H1 (cell line): ENCODE data around the gene PSMA5. TPM values are rescaled to one million over a fixed set of nuclear protein-coding genes. Genes with fewer than 3 reads are reported as not detected.

Experiments used
- CTCF ChIA-PET: fragments of 300-600 bp; sonication (Branson Sonifier 250); formaldehyde crosslinking; loops from one replicate; lab custom pipeline; 2021; ENCODE audit not compliant: partially characterized antibody; lab: Charles Lee
- POLR2A ChIA-PET: fragments of 300-600 bp; sonication (Branson Sonifier 250); formaldehyde crosslinking; loops from one replicate; lab custom pipeline; 2021; ENCODE audit warnings: inconsistent platforms; ENCODE audit not compliant: partially characterized antibody; lab: Charles Lee
- DNase-seq, 2 experiments: peaks; one replicate each; pipeline versions ENCODE4 v3.0.0 to v3.0.0-alpha.2; 2010 to 2022; ENCODE audit warnings: low spot score in 2 of 2, low read depth in 1 of 2, mixed read lengths in 1 of 2
- FAIRE-seq: peaks from 2 replicates; lab custom pipeline; 2011; peaks lifted over from hg19 to GRCh38; lab: Jason Lieb, UNC
- H2AFZ ChIP-seq: 2 replicates; pipeline ENCODE4 v1.8.1; 2012; ENCODE audit warnings: low read length, inconsistent platforms
- H2AK5ac ChIP-seq: 2 replicates; pipeline ENCODE4 v1.6.1; 2013; ENCODE audit warnings: low read depth, low read length
- H2BK120ac ChIP-seq: replicated peaks from 2 replicates; pipeline ENCODE3; 2013; ENCODE audit warnings: low read depth, low read length, inconsistent platforms
- H2BK12ac ChIP-seq: 2 replicates; pipeline ENCODE4 v1.6.1; 2013; ENCODE audit warnings: low read depth, low read length
- H2BK15ac ChIP-seq: 2 replicates; pipeline ENCODE4 v1.6.1; 2013; ENCODE audit warnings: low read length
- H2BK20ac ChIP-seq: 2 replicates; pipeline ENCODE4 v1.6.1; 2013; ENCODE audit warnings: low read length
- H2BK5ac ChIP-seq: 2 replicates; pipeline ENCODE4 v1.6.1; 2013; ENCODE audit warnings: low read depth, low read length
- H3K14ac ChIP-seq: 2 replicates; pipeline ENCODE4 v1.6.1; 2013; ENCODE audit warnings: inconsistent platforms; ENCODE audit not compliant: insufficient read length
- H3K18ac ChIP-seq: 2 replicates; pipeline ENCODE4 v1.6.1; 2013; ENCODE audit warnings: low read length; ENCODE audit errors: extremely low read depth
- H3K23ac ChIP-seq: 2 replicates; pipeline ENCODE4 v1.6.1; 2013; ENCODE audit warnings: inconsistent platforms; ENCODE audit not compliant: insufficient read length
- H3K23me2 ChIP-seq: 2 replicates; pipeline ENCODE4 v1.6.1; 2013; ENCODE audit warnings: low read depth, low read length
- H3K27ac ChIP-seq: 2 replicates; pipeline ENCODE4 v1.6.1; 2011; ENCODE audit warnings: low read depth, low read length, inconsistent platforms
- H3K27me3 ChIP-seq, 4 experiments: replicated peaks in 1 of 4; 1 replicate in 1 of 4; 2 replicates in 3 of 4; pipeline versions ENCODE4 v1.6.1 to v1.8.1; 2011 to 2013; ENCODE audit warnings: low read length in 3 of 4, mild to moderate bottlenecking in 3 of 4, inconsistent platforms in 2 of 4, mixed read lengths in 2 of 4, moderate library complexity in 1 of 4; ENCODE audit not compliant: control insufficient read depth in 3 of 4, insufficient read depth in 3 of 4; ENCODE audit errors: extremely low read depth in 1 of 4
- H3K36me3 ChIP-seq, 4 experiments: 2 replicates each; pipeline versions ENCODE4 v1.6.1 to v1.8.1; 2011 to 2013; ENCODE audit warnings: mild to moderate bottlenecking in 4 of 4, low read length in 3 of 4, moderate library complexity in 2 of 4, control low read depth in 1 of 4, inconsistent platforms in 1 of 4; ENCODE audit not compliant: insufficient read depth in 4 of 4, control insufficient read depth in 2 of 4
- H3K4ac ChIP-seq: replicated peaks from 2 replicates; pipeline ENCODE3; 2013; ENCODE audit warnings: low read length, low read depth, mixed read lengths, inconsistent platforms; ENCODE audit not compliant: insufficient read length
- H3K4me1 ChIP-seq, 4 experiments: replicated peaks in 1 of 4; 1 replicate in 1 of 4; 2 replicates in 3 of 4; pipeline versions ENCODE4 v1.6.1 to v1.8.1; 2011 to 2013; ENCODE audit warnings: low read length in 3 of 4, inconsistent platforms in 2 of 4, mixed read lengths in 1 of 4; ENCODE audit not compliant: insufficient read depth in 4 of 4, control insufficient read depth in 3 of 4
- H3K4me2 ChIP-seq, 2 experiments: 2 replicates each; pipeline versions ENCODE4 v1.6.1 to v1.8.1; 2011 to 2013; ENCODE audit warnings: low read depth in 2 of 2, low read length in 2 of 2, control low read depth in 1 of 2, inconsistent platforms in 1 of 2, mild to moderate bottlenecking in 1 of 2; ENCODE audit not compliant: insufficient read depth in 1 of 2
- H3K4me3 ChIP-seq, 4 experiments: fragments of 200-600, 300-600 bp in 1 of 4; sonication (generic), shearing (Covaris generic), sonication (Bioruptor Twin) in 1 of 4; 2 replicates each; pipeline versions ENCODE4 v1.5.1 to v1.8.1; 2011 to 2016; ENCODE audit warnings: low read length in 4 of 4, low read depth in 3 of 4, control low read depth in 2 of 4, inconsistent platforms in 2 of 4, mild to moderate bottlenecking in 2 of 4, mixed read lengths in 1 of 4, moderate library complexity in 1 of 4; ENCODE audit not compliant: insufficient read depth in 2 of 4; ENCODE audit errors: extremely low read depth in 1 of 4
- H3K56ac ChIP-seq: replicated peaks from 2 replicates; pipeline ENCODE3; 2013; ENCODE audit warnings: low read depth, mild to moderate bottlenecking, mixed read lengths, low read length, inconsistent platforms; ENCODE audit not compliant: insufficient read length
- H3K79me1 ChIP-seq: 2 replicates; pipeline ENCODE4 v1.6.1; 2013; ENCODE audit warnings: low read depth, low read length, control low read depth
- H3K79me2 ChIP-seq, 2 experiments: 2 replicates each; pipeline versions ENCODE4 v1.6.1 to v1.8.1; 2012 to 2013; ENCODE audit warnings: low read length in 2 of 2, mild to moderate bottlenecking in 2 of 2, inconsistent platforms in 1 of 2; ENCODE audit not compliant: insufficient read depth in 2 of 2, control insufficient read depth in 1 of 2
- H3K9ac ChIP-seq, 4 experiments: replicated peaks in 1 of 4; 1 replicate in 1 of 4; 2 replicates in 3 of 4; pipeline versions ENCODE4 v1.6.1 to v1.8.1; 2011 to 2013; ENCODE audit warnings: low read depth in 3 of 4, low read length in 3 of 4, control low read depth in 2 of 4, mild to moderate bottlenecking in 2 of 4, moderate library complexity in 2 of 4, inconsistent platforms in 1 of 4; ENCODE audit errors: extremely low read depth in 1 of 4
- H3K9me3 ChIP-seq, 2 experiments: 2 replicates each; pipeline versions ENCODE4 v1.6.1 to v1.8.1; 2012 to 2013; ENCODE audit warnings: mild to moderate bottlenecking in 2 of 2, moderate library complexity in 2 of 2, control low read depth in 1 of 2, inconsistent platforms in 1 of 2, low read depth in 1 of 2, low read length in 1 of 2, mixed read lengths in 1 of 2; ENCODE audit not compliant: insufficient read depth in 2 of 2
- H4K20me1 ChIP-seq, 2 experiments: replicated peaks in 1 of 2; 2 replicates each; pipeline versions ENCODE3 to v1.8.1; 2011 to 2013; ENCODE audit warnings: inconsistent platforms in 2 of 2, low read length in 2 of 2, mild to moderate bottlenecking in 1 of 2; ENCODE audit not compliant: insufficient read depth in 2 of 2, control insufficient read depth in 1 of 2
- H4K5ac ChIP-seq: 2 replicates; pipeline ENCODE4 v1.6.1; 2013; ENCODE audit warnings: low read length, low read depth, mixed read lengths, inconsistent platforms; ENCODE audit not compliant: insufficient read length
- H4K8ac ChIP-seq: 2 replicates; pipeline ENCODE4 v1.8.0; 2013; ENCODE audit warnings: mild to moderate bottlenecking, moderate library complexity, low read length, inconsistent platforms; ENCODE audit not compliant: insufficient read depth; ENCODE audit errors: extremely low read depth
- H4K91ac ChIP-seq: replicated peaks from 2 replicates; pipeline ENCODE3; 2013; ENCODE audit warnings: low read length, mixed read lengths, inconsistent platforms; ENCODE audit not compliant: insufficient read length
- BCL11A ChIP-seq, 2 experiments: IDR thresholded peaks; one replicate each; pipeline ENCODE4 v1.6.1; 2011; ENCODE audit warnings: low read depth in 2 of 2, low read length in 2 of 2, mild to moderate bottlenecking in 2 of 2
- CBX8 ChIP-seq: fragments of 300-800, 300-1000 bp; sonication (generic); IDR thresholded peaks from 2 replicates; pipeline ENCODE4 v1.7.1; 2016; ENCODE audit warnings: low read depth, low read length, borderline replicate concordance
- CHD2 ChIP-seq: IDR thresholded peaks from 2 replicates; pipeline ENCODE4 v1.6.1; 2012; ENCODE audit warnings: low read length, improper control_type of control experiment
- CREB1 ChIP-seq: IDR thresholded peaks from 2 replicates; pipeline ENCODE4 v1.6.1; 2012; ENCODE audit warnings: inconsistent platforms
- E2F6 ChIP-seq: IDR thresholded peaks from 2 replicates; pipeline ENCODE4 v1.6.1; 2012; ENCODE audit warnings: inconsistent platforms
- JUN ChIP-seq: IDR thresholded peaks from 2 replicates; pipeline ENCODE4 v1.6.1; 2011; ENCODE audit warnings: low read depth, mild to moderate bottlenecking, improper control_type of control experiment, low read length
- JUND ChIP-seq: IDR thresholded peaks from 2 replicates; pipeline ENCODE4 v1.6.1; 2011; ENCODE audit warnings: mild to moderate bottlenecking, improper control_type of control experiment, low read length
- KDM5A ChIP-seq: fragments of 200-600 bp; IDR thresholded peaks from 2 replicates; pipeline ENCODE4 v1.7.1; 2012; ENCODE audit warnings: mild to moderate bottlenecking, low read length, inconsistent platforms, mixed read lengths
- PHF8 ChIP-seq: fragments of 200-600 bp; sonication (generic); conservative IDR thresholded peaks from 2 replicates; pipeline ENCODE4 v1.7.1; 2012; ENCODE audit warnings: low read depth, mild to moderate bottlenecking, inconsistent platforms, low read length, moderate library complexity
- POLR2A ChIP-seq, 2 experiments: IDR thresholded peaks; 1 replicate in 1 of 2; 2 replicates in 1 of 2; pipeline ENCODE4 v1.6.1; 2011; ENCODE audit warnings: low read depth in 2 of 2, low read length in 2 of 2, mild to moderate bottlenecking in 2 of 2; ENCODE audit errors: control extremely low read depth in 1 of 2
- POU5F1 ChIP-seq: IDR thresholded peaks from 2 replicates; pipeline ENCODE4 v1.6.1; 2011; ENCODE audit warnings: low read depth, mild to moderate bottlenecking, low read length, moderate library complexity
- SIN3A ChIP-seq, 2 experiments: IDR thresholded peaks in 1 of 2; conservative IDR thresholded peaks in 1 of 2; 2 replicates each; pipeline ENCODE4 v1.6.1; 2011 to 2012; ENCODE audit warnings: low read length in 2 of 2, improper control_type of control experiment in 1 of 2, low read depth in 1 of 2, mild to moderate bottlenecking in 1 of 2
- TEAD4 ChIP-seq: IDR thresholded peaks from 2 replicates; pipeline ENCODE4 v1.6.1; 2012; ENCODE audit warnings: low read depth, low read length, inconsistent platforms, mixed read lengths
- WGBS, 2 experiments: shearing (Covaris generic) in 1 of 2; methylation state at CpG; one replicate each; pipeline versions ENCODE4 v1.1.6 to v1.1.7; 2013 to 2015; ENCODE audit warnings: low lambda C conversion rate in 2 of 2, mixed read lengths in 2 of 2, inconsistent platforms in 1 of 2, low coverage in 1 of 2, missing lambda C conversion rate in 1 of 2; ENCODE audit not compliant: insufficient replicate concordance in 2 of 2, insufficient coverage in 1 of 2, insufficient read length in 1 of 2; ENCODE audit errors: extremely low coverage in 1 of 2, missing lambda C conversion rate in 1 of 2; 5-methylcytosine and 5-hydroxymethylcytosine counted together
- polyA plus RNA-seq, 7 experiments: library from polyadenylated mRNA; depleted of rRNA in 3 of 7; stranded (reverse) in 5 of 7; unstranded in 2 of 7; fragments of >200 nt in 5 of 7; fragments of 200-250 nt in 2 of 7; gene quantifications; 1 replicate in 5 of 7; 2 replicates in 1 of 7; 4 replicates in 1 of 7; pipeline versions ENCODE4 v1.2.1 to v1.2.3, GENCODE V29; 2011 to 2013; ENCODE audit warnings: missing spikeins in 2 of 7, mixed read lengths in 2 of 7
- total RNA-seq: library from RNA; stranded (reverse); fragmentation: NEBNext Ultra II Directional; extraction: Animal tissue kit (Norgen Biotek cat#: 25700); gene quantifications from 2 replicates; pipeline ENCODE4 v1.2.1, GENCODE V29; 2021

PSMA5 gene
- total and polyA plus RNA-seq, 2 of the 8 experiments (the other 6 are each of a cell fraction or from before 2014, with no cell fraction given), result 140 to 166 TPM

- Histone ChIP-seq H4K5ac (no peak overlapping the region), H2AK5ac (no peak overlapping the region), H2BK5ac (no peak overlapping the region), H3K18ac (no peak overlapping the region), H3K9me3 (no peaks in the 10 kb centered on the region), H3K79me2 (peaks cover 0 to 8% of the 10 kb centered on the region in 2 experiments; a peak in 3 of 4 replicates), H2BK20ac (no peak overlapping the region), H4K20me1 (no peaks in the 10 kb centered on the region), H3K4ac (no peak overlapping the region), H3K27me3 (no peaks in the 10 kb centered on the region), H3K36me3 (peaks cover 0 to 22% (median 4%) of the 10 kb centered on the region in 4 experiments; a peak in 4 of 8 replicates), H3K14ac (no peak overlapping the region), H3K4me2 (no peak overlapping the region), H3K79me1 (peaks cover 2% of the 10 kb centered on the region; the same call in 1 of the 2 replicates), H3K4me3 (no peak overlapping the region), H2BK15ac (no peak overlapping the region), H4K91ac (no peak overlapping the region), H2BK120ac (no peak overlapping the region), H2AFZ (no peak overlapping the region), H2BK12ac (no peak overlapping the region), H3K27ac (no peak overlapping the region), H3K56ac (no peak overlapping the region), H3K9ac (no peak overlapping the region), H3K4me1 (peaks cover 0 to 2% (median under 1%) of the 10 kb centered on the region in 4 experiments; a peak in 3 of 7 replicates), H3K23me2 (no peaks in the 10 kb centered on the region; the same call in 1 of the 2 replicates), H3K23ac (no peak overlapping the region), H4K8ac (no peak overlapping the region)
- DNase-seq, result no peak
- CTCF ChIA-PET, result interaction anchor here (1.2 to 1.8 kb wide), 2 partner anchors 32 to 166 kb away, joined by 3 to 5 read pairs; partner anchors contain the start of gene SORT1
- POLR2A ChIA-PET, result interaction anchor here (1.2 to 1.7 kb wide), 2 partner anchors 32 to 61 kb away, joined by 3 to 4 read pairs; partner anchors contain the start of genes PSMA5 and SORT1
- FAIRE-seq, result no peak
- WGBS, 2 experiments, result 89% methylated on average over 2 of the region's 2 CpGs; no CpG with 5 or more reads in 1 of the 2 experiments
- TF ChIP-seq POU5F1, result no peak
- no peak for TF ChIP-seq TEAD4
- no peak for TF ChIP-seq POLR2A (IDR thresholded peaks at IDR 0.05; ENCODE audit: control extremely low read depth in 1 of 2, low read depth in 2 of 2, low read length in 2 of 2)
- TF ChIP-seq PHF8, result no peak
- TF ChIP-seq CBX8, result no peak
- TF ChIP-seq JUN, result no peak
- TF ChIP-seq CREB1, result no peak
- TF ChIP-seq KDM5A, result no peak
- TF ChIP-seq E2F6, result no peak
- no peak for TF ChIP-seq SIN3A (conservative IDR thresholded peaks at IDR 0.05 in 1 of 2, IDR thresholded peaks at IDR 0.05 in 1 of 2; ENCODE audit: low read depth in 1 of 2, low read length in 2 of 2)
- no peak for TF ChIP-seq CHD2
- TF ChIP-seq JUND, result no peak
- TF ChIP-seq BCL11A (IDR thresholded peaks at IDR 0.05; ENCODE audit: low read depth in 2 of 2, low read length in 2 of 2), result no peak
Measured at GRCh38 chr1:109365642-109366204, 60.5 kb downstream of the PSMA5 start.
